ENCODE results near the gene UMAD1.

The UMAD1 gene

GRCh38 chr7:7681936-7682329, 41.4 kb downstream of the UMAD1 start:
- no peak for TF ChIP-seq CTCF (IDR thresholded peaks at IDR 0.05)

GRCh38 chr7:7682861-7683260, 42.3 kb downstream of the UMAD1 start:
- TF ChIP-seq CTCF (IDR thresholded peaks at IDR 0.05), result no peak

- TF ChIP-seq CTCF (IDR thresholded peaks at IDR 0.05), result no peak
These were observed 46.4 kb downstream of the UMAD1 start for GRCh38 chr7:7686811-7687508.

GRCh38 chr7:7687800-7688199, 47.2 kb downstream of the UMAD1 start:
- no peak for TF ChIP-seq CTCF (IDR thresholded peaks at IDR 0.05)

- TF ChIP-seq CTCF (IDR thresholded peaks at IDR 0.05), result no peak
These were observed 47.8 kb downstream of the UMAD1 start for GRCh38 chr7:7688310-7688709.

GRCh38 chr7:7688956-7689355, 48.4 kb downstream of the UMAD1 start:
- no peak for TF ChIP-seq CTCF (IDR thresholded peaks at IDR 0.05)

GRCh38 chr7:7693881-7694280, 53.3 kb downstream of the UMAD1 start:
- TF ChIP-seq CTCF (IDR thresholded peaks at IDR 0.05), result no peak

- TF ChIP-seq CTCF (IDR thresholded peaks at IDR 0.05), result no peak
These were observed 54.0 kb downstream of the UMAD1 start for GRCh38 chr7:7694542-7694941.
